ENCODE data around the gene RAPGEF1. TPM values are rescaled to one million over a fixed set of nuclear protein-coding genes. Genes with fewer than 3 reads are reported as not detected.

Gene RAPGEF1, protein sequence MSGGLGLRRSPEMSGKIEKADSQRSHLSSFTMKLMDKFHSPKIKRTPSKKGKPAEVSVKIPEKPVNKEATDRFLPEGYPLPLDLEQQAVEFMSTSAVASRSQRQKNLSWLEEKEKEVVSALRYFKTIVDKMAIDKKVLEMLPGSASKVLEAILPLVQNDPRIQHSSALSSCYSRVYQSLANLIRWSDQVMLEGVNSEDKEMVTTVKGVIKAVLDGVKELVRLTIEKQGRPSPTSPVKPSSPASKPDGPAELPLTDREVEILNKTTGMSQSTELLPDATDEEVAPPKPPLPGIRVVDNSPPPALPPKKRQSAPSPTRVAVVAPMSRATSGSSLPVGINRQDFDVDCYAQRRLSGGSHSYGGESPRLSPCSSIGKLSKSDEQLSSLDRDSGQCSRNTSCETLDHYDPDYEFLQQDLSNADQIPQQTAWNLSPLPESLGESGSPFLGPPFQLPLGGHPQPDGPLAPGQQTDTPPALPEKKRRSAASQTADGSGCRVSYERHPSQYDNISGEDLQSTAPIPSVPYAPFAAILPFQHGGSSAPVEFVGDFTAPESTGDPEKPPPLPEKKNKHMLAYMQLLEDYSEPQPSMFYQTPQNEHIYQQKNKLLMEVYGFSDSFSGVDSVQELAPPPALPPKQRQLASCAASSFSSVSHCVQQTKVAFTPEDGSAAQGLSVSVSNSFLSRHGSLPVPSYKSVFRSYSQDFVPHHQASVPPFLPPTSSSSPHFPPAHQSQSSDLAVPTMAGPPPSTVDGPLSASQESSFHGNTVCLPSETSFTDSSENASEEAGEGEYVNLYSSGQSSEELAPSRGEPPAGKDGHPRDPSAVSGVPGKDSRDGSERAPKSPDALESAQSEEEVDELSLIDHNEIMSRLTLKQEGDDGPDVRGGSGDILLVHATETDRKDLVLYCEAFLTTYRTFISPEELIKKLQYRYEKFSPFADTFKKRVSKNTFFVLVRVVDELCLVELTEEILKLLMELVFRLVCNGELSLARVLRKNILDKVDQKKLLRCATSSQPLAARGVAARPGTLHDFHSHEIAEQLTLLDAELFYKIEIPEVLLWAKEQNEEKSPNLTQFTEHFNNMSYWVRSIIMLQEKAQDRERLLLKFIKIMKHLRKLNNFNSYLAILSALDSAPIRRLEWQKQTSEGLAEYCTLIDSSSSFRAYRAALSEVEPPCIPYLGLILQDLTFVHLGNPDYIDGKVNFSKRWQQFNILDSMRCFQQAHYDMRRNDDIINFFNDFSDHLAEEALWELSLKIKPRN (N-terminal part only)
- 14.5 and 18.0 TPM in 2 replicates for total RNA-seq

DNA sequence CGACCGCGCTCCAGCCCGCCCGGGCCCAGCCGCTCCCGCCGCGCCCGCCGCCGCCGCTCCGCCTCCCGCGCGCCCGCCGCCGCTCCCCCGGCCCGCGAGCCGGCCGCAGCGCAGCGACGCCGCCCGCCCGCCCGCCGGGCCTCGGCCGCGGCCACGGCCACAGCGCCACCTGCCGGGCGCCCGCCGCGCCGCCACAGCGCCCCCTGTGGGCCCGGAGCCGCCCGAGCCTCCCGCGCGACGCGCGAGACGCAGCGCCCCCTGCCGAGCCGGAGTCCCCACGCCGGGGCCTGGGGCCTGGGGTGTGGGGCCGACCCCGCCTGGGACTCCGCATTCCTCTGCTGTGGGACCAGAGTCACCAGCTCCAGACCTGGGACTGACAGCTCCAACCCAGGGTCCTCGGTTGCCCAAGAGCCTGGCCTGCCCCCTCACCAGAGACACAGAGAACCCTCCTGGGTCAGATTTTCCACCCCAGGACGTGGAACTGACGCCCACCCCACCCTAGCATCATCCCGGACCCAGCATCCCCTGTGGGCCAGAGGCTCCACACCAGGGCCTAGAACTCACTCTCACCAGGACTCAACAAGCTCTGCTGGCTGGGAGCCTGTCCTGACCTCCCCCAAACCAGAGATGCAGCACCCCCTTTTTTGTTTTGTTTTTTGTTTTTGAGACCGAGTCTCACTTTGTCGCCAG is at the start of gene RAPGEF1:
Gene RAPGEF1 (minus strand): TSS at position 118 of the 690 bp plus-strand sequence. CDS start 246 bp downstream, outside the sequence.

DNA sequence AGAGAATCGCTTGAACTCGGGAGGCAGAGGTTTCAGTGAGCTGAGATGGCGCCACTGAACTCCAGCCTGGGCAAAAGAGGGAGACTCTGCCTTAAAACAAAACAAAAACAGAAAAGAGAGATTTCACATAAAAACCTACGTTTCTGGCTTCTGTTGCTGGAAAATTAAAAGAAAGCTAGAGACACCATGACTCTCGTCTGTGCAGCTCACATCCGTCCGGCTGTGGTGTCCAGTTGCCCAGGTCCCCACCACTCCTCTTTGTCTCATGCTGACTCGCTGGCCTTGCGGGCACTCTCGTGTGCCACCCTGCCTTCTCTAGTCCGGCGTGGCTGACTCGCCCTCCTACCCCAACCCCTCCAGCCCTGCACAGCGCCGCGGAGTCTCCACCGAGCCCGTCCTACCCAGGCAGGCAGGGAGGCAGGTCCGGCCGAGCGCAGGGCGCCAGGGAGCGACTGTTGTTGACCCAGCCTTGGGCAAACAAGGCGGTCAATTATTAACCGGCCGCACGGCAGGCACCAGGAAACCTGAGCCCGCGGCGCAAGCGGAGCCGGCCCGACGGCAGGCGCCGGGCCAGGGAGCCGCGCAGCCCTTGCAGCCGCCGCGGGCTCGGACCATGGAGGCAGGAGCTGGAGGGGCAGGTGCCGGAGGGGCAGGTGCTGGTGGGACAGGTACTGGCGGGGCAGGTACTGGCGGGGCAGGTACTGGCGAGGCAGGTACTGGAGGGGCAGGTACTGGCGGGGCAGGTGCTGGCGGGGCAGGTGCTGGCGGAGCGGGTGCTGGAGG is 194.7 kb downstream of the RAPGEF1 start, which contains the start of gene PRRT1B:
Gene PRRT1B (plus strand): TSS at position 521 of the 783 bp plus-strand sequence. CDS start 93 bp downstream, at position 614.

DNA sequence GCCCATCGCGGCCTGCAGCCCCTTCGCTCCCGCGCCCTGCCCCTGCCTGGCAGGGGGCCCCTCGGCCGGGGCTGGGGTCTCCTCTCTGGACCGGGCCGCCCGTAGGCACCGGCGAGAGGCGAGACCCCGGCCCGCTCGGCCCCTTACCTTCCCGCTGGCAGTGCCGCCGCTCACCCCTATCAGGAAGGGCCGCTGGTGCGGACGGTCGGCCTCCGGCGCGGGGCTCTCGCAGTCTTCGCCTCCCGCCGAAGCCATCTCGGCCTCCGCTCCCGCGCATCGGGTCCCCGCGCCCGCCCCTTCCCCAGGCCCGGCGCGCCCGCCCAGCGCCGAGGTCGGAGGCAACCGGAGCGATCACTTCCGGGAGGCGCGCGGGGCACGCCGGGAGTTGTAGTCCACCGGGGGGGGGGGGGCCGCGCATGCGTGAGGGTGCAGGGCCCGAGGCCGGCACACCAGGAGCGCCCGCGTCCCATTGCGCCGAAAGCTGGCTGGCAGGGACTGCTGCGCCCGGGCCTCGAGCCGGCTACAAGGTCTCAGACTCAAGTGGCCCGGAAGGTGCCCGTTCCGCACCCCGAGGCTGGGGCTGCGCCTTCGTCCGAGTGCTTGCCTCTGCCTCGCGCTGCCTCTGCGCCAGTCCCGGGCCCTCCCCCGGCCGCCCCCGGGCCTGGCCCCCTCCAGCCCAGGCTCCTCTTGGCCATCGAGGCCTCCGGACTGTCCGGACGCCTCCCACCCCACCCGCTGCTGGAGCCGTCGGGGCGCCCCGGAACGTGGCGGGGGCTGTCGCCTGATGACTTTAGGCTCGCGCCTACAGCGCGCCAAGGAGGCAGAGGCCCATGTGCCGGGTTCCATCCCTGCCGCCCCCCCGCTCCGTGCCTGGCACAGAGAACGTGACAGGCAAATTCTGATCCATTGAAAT is 208.7 kb downstream of the RAPGEF1 start, which contains the start of gene UCK1:
Gene UCK1 (minus strand): TSS at position 344 of the 913 bp plus-strand sequence. CDS start 89 bp downstream, at position 255.

Other genes with a start within 250 kb of the RAPGEF1 start
- gene POMT1, start 237.2 kb downstream of the RAPGEF1 start, total RNA-seq: 16.1 and 23.2 TPM in 2 replicates
- gene UCK1, start 208.8 kb downstream of the RAPGEF1 start, total RNA-seq: 25.0 and 25.4 TPM in 2 replicates
- gene PRRT1B, start 194.6 kb downstream of the RAPGEF1 start, total RNA-seq: not detected in 2 replicates

All from bronchus fibroblast of lung (primary cell).